Adrenal gland (tissue), 5 donors: Measurements from ENCODE around the gene ZNF664.

Experiments
- POLR2A ChIP-seq, 2 donors: fragments of 450-650 bp; IDR thresholded peaks; one replicate each; pipeline ENCODE4 v1.6.1; 2017; ENCODE audit warnings: antibody characterized with exemption in 2 of 2, mild to moderate bottlenecking in 2 of 2, moderate library complexity in 1 of 2
- TF ChIP-seq, protein P1 (sequence below), 6 experiments: fragments of 450-650 bp in 4 of 6; fragments of 200-600 bp in 2 of 6; sonication (generic) in 1 of 6; IDR thresholded peaks; 1 replicate in 5 of 6; 2 replicates in 1 of 6; pipeline versions ENCODE4 v1.5.1 to v1.8.0; 2016 to 2021; ENCODE audit warnings: antibody characterized with exemption in 6 of 6, mild to moderate bottlenecking in 2 of 6, moderate library complexity in 1 of 6
- donor health status: DM: no; HTN: no; CAD: no.

DNA sequence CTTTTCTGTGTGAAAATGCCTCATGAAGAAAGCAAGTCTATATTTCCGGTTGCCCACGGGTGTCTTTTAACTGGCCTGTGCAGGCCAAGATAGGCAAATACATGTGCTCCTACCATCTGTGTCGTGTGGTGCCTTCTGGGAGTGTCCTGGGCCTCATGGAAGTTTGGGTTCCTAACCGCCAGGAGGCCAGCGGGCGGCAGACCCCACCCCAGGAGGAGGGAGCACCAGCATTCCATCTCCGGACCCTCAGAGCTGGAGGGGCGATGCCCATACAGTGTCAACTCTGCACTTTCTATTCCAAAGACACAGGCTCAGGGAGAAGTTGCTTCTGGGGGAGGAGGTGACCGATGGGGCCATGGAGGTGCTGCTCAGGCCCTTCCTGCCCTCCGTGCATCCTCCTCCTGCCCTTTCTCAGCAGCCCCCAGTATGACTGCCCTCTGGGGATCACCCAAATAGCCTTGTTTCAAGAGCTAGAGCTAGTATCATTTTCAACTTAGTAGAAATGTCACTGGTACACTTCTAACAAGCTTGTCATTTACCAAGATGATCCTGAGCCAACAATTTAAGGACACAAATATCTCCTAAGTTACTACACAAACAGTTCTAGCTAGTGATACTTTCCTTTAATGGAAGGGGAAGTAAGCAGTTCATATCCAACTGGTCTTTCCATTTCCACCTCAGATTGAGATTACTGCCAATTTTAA, 18.2 kb upstream of the ZNF664 start:
- TF ChIP-seq, protein P1, sequence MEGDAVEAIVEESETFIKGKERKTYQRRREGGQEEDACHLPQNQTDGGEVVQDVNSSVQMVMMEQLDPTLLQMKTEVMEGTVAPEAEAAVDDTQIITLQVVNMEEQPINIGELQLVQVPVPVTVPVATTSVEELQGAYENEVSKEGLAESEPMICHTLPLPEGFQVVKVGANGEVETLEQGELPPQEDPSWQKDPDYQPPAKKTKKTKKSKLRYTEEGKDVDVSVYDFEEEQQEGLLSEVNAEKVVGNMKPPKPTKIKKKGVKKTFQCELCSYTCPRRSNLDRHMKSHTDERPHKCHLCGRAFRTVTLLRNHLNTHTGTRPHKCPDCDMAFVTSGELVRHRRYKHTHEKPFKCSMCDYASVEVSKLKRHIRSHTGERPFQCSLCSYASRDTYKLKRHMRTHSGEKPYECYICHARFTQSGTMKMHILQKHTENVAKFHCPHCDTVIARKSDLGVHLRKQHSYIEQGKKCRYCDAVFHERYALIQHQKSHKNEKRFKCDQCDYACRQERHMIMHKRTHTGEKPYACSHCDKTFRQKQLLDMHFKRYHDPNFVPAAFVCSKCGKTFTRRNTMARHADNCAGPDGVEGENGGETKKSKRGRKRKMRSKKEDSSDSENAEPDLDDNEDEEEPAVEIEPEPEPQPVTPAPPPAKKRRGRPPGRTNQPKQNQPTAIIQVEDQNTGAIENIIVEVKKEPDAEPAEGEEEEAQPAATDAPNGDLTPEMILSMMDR (IDR thresholded peaks at IDR 0.05): no peak
- TF ChIP-seq POLR2A (IDR thresholded peaks at IDR 0.05): no peak
